ENCODE measurements around the gene SUPT7L.
"Not testable (repeated sequence)": the region's sequence is repeated elsewhere in the genome, so short reads cannot be mapped to it uniquely, and the experiment has no call there.

Gene SUPT7L

DNA sequence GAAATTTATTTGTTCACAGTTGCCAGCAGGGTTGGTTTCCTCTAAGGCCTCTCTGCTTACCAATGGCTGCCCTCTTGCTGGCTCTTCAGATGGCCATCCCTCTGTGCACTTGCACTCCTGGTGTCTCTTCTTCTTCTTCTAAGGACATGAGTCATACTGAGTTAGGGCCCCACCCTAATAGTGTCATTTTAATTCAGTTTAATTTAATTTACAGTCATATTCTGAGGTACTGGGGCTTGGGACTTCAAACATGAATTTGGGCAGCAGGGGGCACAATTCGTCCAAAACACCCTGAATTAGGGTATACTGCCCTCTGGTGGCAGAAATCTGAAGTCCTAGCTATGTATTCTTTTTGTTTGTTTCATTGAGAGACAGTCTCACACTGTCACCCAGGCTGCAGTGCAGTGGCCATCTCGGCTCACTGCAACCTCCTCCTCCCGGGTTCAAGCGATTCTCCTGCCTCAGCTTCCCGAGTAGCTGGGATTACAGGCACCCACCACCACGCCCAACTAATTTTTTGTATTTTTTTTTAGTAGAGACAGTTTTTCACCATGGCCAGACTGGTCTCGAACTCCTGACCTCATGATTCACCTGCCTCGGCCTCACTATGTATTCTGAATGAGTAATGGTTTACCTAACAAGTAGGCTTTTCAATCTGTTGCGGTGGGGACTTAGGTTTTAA is 20.1 kb upstream of the SUPT7L start:
- peak in 1 of 2 experiments; percentile 13 for DNase-seq

DNA sequence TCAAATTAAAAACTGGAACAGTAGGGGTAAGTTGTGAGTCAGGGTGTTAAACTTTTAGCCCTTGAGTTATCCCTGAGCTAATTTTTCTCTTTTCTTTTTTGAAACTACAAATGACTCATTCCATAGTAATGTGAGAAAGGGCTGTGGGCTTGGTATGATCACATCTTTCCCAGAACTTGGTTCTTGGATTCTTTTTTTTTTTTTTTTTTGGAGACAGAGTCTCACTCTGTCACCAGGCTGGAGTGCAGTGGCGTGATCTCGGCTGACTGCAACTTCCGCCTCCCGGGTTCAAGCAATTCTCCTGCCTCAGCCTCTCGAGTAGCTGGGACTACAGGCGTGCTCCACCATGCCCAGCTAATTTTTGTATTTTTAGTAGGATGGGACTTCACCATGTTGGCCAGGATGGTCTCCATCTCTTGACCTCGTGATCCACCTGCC is 18.9 kb upstream of the SUPT7L start:
- DNase-seq = not testable (repeated sequence)

DNA sequence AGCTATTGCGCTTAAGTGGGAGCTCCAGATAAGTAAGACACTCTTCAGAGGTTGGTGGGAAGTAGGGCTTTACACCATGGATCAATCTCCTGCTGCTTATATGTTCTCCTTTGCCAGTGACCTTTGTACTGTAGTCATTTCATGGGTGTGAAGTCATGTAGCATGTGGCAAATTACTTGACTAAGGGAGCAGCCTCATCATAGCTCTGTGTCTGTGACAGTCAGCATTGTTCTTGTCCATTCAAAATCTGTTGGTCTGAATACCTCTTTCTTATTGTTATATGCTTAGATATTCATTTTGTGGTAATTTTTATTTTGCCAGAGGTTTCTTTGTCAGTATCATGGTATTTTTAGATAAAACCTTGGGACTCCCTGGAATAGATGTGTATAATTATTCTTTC is 18.4 kb upstream of the SUPT7L start:
- DNase-seq = no peak

DNA sequence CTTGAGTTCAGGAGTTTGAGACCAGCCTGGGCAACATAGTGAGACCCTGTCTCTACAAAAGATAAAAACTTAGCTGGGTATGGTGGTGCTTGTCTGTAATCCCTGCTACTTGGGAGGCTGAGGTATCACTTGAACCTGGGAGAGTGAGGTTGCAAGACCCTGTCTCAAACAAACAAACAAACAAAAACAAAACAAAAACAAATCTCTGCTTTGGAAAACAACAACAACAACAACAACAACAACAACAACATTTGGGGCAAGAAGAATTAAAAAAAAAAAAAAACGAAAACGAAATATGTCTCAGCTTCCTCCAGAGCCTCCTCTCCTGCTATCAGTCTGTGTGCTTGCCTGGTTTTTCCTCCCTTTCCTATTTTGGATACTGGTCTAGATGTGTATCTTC is 17.2 kb upstream of the SUPT7L start:
- no peak for DNase-seq

DNA sequence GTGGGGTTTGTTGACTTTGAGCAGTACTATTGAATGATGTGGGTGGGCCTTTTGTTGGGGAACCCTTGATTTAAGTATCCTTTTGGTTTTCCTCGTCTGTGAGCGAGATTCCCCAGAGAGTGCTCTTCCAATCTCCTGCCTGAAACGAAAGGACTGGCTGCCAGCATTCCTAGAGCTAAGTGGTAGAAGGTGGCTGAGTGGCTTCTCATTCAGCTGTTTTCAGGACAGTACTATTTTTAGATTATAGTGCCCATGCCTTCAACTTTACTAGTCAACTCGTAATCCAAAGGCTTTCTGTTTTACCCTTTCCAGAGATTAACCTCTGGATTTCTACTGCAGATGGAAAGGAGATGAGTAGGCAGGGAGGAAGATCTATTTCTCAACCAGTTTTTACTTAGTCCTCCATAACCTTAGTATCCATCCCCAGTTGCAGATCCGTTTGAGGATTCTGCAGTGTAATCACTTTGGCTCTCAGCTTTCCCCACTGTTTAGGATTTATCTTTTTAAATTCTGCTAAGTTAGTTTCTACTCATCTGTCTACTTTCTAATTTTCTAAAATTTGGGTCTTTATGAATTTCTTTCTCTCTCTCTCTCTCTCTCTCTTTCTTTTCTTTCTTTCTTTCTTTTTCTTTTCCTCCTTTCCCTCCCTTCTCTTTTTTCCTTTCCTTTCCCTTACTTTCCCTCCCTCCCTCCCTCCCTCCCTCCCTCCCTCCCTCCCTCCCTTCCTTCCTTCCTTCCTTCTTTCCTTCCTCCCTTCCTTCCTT is 9.5 kb upstream of the SUPT7L start:
- no peak for DNase-seq

DNA sequence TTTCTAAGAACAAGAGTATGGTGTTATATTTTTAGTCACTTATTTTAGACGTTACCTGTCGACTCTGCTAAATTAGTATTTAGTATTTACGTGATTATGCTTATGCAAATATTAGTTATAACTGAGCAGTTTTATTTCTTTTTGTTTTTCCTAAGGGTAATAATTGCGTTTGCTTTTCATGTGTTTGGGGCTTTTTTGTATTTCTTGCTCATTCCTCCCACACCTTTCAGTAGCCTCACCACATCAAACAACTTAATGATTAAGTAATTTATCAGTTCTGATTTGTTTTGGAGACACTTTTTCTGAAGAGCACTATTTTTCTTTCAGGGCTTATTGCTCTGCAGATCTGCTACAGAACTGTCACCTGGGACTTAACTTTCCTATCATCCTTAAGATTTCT is 7.8 kb upstream of the SUPT7L start:
- no peak for DNase-seq

DNA sequence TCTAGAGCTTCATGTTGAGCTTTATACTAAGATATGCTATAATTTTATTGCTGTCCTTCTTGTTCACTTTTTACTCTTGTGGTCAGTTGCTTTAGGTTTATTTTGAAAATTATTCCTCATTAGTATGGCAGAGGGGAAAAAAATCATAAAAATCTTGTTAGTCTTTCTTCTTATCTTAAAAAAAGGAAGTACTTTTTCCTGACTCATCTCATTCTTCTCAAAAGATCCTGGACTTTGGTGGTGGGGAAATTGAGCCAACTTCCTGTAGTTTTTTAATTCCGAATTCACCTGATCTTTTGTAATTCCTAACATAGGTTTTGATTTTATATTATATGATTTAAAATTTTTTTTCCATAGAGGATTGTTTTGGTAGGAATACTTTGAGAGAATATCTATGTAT is 4.0 kb upstream of the SUPT7L start:
- no peak for DNase-seq

DNA sequence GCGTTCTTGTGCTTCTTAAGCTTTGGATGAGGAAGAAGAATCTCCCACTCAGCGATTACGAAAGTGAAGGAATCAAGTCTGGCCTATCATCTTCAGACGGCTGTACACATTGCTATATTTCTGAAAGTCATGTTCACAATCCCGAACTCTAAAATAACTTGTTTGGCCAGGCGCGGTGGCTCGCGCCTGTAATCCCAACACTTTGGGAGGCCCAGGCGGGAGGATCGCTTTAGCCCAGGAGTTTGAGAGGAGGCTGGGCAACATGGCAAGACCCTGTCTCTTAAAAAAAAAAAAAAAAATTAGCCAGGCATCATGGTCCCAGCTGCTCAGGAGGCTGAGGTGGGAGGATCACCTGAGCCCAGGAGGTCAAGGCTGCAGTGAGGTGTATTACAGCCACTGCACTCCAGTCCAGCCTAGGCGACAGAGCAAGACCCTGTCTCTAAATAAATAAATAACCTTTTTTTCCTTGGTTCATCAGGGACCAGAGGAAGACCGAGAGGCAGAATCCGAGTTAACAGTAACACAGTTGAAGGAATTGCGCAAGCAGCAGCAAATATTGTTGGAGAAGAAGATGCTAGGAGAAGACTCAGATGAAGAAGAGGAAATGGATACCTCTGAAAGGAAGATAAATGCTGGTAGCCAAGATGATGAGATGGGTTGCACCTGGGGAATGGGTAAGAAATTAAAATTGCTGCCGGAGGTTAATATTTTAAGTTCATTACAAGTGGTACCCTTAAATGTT is 1.4 kb upstream of the SUPT7L start:
- no peak for DNase-seq

DNA sequence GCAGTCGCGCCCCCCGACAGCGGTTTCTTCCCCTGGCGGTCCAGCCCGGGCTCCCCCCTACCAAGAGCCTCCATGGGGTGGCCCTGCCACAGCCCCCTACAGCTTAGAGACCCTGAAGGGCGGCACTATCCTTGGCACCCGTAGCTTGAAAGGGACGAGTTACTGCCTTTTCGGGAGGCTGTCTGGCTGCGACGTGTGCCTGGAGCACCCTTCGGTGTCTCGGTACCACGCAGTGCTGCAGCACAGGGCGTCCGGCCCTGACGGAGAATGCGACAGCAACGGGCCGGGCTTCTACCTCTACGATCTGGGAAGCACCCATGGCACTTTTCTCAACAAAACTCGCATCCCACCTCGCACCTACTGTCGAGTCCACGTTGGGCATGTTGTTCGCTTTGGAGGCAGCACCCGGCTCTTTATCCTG is 750 bp upstream of the SUPT7L start:
- DNase-seq = no peak

DNA sequence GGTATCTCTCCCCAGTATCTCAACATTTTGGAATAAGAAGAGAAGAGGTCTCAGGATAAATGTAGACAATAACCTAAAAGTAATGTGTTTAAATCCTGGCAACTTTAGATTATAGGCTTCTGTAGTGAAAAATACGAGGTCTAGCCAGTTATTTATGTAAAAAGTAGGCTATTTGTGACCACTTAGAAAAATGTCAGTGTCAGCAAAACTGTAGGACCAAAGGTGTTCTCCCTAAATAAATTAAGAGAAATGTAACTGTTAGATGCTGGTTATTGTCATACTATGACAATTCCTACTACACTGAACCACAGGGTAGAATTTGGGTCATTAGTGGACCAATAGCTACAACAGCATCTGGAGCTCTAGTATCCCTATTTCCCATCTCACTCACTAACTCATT is 2.0 kb downstream of the SUPT7L start:
- DNase-seq = no peak

DNA sequence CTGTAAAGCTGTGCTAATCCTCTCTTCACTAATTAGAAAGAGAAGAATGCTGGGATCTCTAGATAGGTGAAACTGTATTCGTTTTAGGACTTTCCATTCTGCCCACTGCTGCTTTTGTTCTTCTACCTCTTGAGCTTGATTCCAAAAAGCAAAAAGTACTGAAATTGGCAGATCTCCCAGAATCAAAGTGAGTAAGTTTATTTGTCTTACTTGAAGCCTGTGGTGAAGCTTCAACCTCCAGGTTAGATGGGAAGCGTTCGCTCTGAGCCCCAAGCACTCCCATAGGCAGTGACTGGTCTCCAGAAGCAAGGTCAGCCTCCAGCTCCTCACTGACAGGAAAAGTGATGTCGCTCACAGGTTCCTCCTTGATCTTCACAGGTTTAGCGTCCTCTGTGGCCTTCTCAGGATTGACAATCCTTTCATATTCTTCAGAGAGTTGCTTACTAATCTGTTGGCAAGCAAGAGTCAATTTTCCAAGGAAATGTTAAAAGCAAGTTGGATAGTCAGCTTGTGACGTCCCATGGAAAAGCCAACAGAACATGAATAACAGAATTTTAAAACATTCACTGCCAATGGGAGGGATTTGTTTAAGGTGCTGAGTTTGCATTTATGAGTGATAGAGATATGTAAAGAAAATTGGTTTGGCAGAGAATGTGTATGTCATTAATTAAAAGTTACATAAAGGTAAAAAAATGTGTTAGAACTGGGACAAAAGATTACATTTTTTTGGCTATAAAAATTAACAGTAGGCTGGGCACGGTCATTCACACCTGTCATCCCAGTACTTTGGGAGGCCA is 8.1 kb downstream of the SUPT7L start:
- DNase-seq = no peak

DNA sequence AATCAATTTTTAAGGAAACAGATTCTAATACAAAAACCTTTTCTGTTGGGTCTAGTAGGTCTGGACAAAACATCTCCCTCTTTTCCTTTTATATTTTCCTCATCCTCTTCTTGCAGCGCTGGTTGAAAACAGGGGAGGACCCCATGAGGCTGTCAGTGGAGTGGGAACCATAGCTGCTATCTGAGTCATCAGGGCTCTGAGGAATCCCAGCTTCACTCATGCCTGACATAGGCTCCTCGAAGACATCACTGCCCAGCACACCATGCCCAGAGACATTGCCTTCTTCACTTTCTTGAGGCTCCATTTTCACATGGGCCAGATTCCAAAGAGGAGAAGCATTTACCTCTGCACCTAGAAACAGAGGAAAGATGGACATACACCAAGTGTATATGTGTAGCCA is 10.0 kb downstream of the SUPT7L start:
- no peak for DNase-seq

DNA sequence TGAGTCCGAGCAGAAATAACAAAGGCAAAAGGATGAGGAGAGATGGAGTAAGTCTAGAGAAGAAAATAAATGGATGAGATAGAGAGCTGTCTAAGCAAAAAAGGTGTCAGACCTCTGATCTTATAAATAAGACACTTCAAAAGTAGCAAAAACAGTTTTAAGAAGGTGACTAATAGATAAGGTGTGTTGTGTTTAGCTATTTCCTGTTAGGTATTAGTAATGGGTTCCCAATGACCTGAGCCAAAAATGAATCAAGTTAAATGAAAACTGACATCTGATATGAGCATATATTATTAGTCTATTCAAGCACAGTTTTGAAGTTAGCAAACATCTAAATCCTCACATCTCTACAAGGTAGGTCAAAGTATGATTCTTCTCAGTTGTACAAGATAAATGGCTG is 10.6 kb downstream of the SUPT7L start:
- no peak for DNase-seq

DNA sequence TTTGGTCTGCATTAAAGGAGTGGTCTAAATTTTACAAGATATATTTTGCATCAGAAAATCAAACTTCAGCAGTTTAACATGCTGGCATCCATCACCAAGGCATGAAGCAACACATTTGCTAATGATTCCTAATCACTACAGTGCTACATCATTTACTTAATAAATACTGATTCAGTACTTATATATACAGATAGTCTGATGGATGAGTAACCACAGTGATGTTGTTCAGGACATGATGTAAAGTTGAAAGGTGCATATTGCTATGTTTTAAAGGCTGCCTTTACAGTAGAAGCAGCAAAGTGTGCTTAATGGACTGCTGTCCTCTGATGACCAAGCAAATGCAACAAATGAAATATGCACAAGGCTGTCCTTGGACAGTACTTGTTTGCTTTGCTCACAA is 11.1 kb downstream of the SUPT7L start:
- no peak for DNase-seq

DNA sequence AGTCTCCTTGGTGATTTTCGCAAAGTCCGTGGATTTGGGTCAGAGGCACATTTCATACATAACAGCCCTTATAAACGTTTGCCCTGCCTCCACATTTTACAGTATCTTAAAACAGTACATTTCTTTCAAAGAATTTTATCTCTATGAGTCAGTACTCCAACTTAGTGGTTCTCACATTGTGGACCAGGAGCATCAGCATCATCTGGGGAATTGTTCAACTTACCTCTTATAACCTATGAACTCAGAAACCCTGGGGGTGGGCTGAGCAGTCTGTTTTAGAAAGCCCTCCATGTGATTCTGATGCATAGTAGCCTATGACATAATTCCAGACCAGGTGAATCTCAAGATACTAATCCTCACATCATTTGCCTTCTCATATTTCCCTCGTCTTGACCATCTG is 12.4 kb downstream of the SUPT7L start:
- no peak for DNase-seq

DNA sequence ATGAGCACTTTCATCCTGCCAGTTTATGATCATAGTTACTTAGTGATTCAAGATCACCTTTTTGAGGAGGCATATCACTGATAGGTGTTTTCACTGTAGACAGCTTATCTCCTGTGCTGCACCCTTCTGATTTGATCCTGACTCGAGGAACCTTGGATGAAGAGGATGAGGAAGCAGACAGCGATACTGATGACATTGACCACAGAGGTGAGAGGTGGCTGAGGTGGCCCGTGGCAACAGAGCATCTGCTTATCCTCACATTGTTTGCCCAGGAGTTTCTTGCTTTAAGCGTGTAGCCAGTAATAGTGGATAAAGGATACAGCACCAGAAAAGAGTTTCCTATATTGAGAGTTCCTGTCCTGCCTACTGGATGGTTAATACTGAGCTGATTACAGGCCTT is 15.7 kb downstream of the SUPT7L start:
- no peak for DNase-seq

DNA sequence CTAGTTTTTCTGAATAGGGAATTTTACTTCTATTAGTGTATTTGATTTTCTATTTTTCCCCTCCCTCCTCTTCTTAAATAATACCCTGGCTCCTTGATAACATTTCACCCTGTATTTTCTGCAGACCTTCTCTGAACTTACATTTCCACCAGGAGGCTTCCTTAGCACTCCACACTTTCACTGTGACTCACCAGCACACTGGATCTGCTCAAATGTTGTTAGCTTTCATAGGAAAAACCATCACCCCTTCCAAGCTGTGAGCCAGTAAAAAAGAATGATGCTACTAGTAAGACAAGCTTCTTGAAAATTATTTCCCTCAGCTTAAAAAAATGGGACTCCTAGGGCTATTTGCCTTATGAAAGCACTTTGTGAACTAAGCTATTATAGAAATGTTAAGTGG is 16.1 kb downstream of the SUPT7L start:
- no peak for DNase-seq

DNA sequence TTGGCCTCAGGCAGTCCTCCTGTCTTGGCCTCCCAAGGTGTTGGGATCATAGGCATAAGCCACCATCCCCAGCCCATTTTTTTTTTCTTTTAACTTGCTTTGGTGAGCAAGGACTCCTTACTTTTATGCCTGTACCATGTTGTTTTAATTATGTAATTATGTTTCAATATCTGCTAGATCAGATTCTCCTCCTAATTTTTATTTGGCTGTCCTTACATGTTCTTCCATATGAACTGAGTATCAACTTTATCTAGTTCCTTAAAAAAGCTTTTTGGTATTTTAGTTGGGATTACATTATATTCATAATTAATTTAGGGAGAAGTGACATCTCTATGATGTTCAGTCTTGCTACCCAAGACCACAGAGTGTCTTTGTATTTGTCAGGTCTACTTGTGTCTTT is 18.2 kb downstream of the SUPT7L start:
- no peak for DNase-seq

DNA sequence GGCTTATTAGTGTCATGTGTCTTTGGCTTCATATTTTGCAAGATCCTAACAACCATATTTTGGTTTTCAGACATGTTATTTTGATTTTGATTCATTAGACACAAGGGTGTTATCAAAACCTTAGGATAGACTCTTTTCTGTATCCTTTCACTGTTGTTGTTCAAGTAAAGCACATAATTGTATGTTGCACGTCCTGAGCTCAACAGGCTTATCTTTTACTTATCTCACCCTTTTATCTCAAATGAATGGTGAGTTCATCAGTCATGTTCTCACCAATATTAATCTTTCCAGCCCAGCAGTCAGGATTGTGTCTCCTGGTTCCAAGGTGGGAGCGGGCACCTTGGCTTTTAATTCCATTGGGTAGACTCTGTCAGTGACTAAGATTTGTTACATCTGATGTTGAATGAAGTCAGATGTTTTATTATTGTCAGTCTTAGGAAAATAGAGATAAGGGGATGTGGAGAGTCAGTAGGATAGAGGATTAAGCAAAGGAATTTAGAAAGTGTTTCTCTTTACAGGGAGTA is 22.6 kb downstream of the SUPT7L start:
- no peak for DNase-seq

DNA sequence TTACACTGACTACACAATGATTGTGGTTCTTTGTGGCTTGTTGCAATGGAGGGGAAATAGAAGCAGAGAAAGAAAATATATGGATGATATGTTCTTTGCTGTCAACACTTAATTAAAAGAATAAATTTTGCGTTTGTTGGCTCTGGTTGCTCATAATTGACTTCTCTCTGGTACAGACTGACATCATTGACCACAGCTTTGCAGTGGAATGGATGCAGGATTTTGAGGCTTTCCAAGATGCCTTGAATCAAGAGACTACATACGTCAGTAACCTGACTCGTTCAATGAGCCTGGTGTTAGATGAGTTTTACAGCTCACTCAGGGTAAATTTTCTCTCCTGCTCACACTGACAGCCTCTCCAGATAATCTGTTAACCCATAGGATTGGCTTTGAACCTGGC is 24.7 kb downstream of the SUPT7L start:
- DNase-seq = no peak

DNA sequence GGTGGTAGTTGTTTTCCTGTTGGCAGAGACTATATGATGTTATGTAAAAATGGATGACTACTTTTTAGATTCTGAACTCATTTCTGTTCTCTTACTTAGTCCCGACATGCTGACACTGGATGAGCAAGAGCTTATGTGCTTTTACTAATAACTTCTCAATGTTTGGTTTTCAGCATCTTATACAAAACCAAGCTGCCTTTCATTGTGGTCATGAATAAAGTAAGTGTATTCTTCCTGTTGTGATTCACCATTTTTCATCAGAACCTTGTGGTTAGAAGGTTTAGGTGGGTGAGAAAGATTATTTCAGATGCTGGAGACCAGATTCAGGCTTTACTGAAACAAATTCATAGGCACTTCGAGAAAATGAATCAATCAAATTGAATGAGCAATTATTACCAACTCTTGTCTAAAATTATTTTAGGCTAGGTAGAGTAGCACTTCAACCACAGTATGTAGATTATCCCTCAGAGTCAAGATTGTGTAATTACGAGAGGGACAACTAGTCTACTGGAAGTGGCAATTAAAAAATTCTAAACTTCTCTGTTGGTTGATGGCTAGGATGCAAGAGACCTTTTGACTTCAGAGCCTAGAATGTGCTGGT is 25.3 kb downstream of the SUPT7L start:
- DNase-seq = no peak

DNA sequence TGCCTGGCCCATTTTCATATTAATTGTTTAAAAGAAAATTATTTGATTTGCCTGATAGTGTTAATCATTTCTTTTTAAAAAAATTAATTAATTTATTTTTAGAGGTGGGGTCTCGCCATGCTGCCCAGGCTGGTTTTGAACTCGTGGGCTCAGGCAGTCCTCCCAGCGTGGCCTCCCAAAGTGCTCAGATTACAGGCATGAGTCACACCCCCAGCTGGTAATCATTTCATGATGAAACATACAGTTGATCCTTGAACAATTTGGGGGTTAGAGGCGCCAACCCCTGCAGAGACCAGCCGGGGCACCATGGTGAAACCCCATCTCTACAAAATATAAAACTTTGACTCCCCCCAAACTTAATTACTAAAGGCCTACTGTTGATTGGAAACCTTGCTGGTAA is 26.6 kb downstream of the SUPT7L start:
- no peak for DNase-seq

Measured in cerebellar nuclear complex (tissue), 1 donor.